GM12878 (cell line): Measurements from ENCODE around the gene CLCNKB.

Source experiments
- NFXL1 ChIP-seq: fragments of 450-650 bp; IDR thresholded peaks from 2 replicates; pipeline ENCODE4 v1.6.1; 2017; ENCODE audit warnings: antibody characterized with exemption, mild to moderate bottlenecking, borderline replicate concordance
- TF ChIP-seq, protein P1 (sequence below), 3 experiments: IDR thresholded peaks in 2 of 3; conservative IDR thresholded peaks in 1 of 3; 2 replicates each; pipeline ENCODE4 v1.5.1; 2011; ENCODE audit warnings: low read depth in 3 of 3, low read length in 3 of 3, mild to moderate bottlenecking in 3 of 3, control low read depth in 2 of 3, moderate library complexity in 2 of 3, inconsistent platforms in 1 of 3, mixed read lengths in 1 of 3; ENCODE audit not compliant: control insufficient read depth in 2 of 3, insufficient read depth in 1 of 3; ENCODE audit errors: extremely low read depth in 1 of 3

DNA sequence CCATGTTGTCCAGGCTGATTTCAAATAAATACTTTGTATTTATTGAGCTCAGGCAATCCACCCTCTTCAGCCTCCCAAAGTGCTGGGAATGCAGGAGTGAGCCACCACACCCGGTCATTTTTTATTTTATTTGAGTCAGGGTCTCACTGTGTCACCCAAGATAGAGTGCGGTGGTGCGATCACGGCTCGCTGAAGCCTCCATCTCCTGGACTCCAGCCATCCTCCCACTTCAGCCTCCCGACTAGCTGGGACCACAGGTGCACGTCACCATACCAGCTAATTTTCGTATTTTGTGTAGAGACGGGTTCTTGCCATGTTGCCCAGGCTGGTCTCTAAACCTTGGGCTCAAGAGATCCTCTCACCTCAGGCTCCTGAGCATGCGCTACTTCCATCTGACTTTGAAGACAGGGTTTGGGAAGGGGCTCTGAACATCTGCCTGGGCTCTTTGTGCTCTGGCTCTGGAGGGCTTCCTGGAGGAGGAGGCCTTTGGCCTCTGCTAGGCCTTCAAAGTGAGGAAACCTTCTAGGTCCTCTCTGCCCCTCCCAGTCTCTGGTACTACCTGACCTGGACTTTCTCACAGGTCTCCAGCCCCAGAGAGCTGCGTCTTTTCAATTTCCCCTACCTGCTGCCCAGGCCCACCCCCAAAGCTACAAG, 31.5 kb upstream of the CLCNKB start:
- TF ChIP-seq, protein P1, sequence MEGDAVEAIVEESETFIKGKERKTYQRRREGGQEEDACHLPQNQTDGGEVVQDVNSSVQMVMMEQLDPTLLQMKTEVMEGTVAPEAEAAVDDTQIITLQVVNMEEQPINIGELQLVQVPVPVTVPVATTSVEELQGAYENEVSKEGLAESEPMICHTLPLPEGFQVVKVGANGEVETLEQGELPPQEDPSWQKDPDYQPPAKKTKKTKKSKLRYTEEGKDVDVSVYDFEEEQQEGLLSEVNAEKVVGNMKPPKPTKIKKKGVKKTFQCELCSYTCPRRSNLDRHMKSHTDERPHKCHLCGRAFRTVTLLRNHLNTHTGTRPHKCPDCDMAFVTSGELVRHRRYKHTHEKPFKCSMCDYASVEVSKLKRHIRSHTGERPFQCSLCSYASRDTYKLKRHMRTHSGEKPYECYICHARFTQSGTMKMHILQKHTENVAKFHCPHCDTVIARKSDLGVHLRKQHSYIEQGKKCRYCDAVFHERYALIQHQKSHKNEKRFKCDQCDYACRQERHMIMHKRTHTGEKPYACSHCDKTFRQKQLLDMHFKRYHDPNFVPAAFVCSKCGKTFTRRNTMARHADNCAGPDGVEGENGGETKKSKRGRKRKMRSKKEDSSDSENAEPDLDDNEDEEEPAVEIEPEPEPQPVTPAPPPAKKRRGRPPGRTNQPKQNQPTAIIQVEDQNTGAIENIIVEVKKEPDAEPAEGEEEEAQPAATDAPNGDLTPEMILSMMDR (IDR thresholded peaks at IDR 0.05 in 2 of 3, conservative IDR thresholded peaks at IDR 0.05 in 1 of 3; ENCODE audit: control insufficient read depth in 2 of 3, extremely low read depth in 1 of 3, insufficient read depth in 1 of 3, low read depth in 3 of 3, low read length in 3 of 3) = no peak
- no peak for TF ChIP-seq NFXL1
